G401 (cell line): Measurements from ENCODE around the gene NUAK2. TPM values are rescaled to one million over a fixed set of nuclear protein-coding genes. Genes with fewer than 3 reads are reported as not detected.

ENCODE experiments used
- DNase-seq: peaks from one replicate; pipeline ENCODE4 v3.0.0-alpha.2; 2015; ENCODE audit warnings: low spot score
- in situ Hi-C: cut with HindIII; loops from 2 replicates; pipeline ENCODE4 v1.10.0; 2016; ENCODE audit warnings: low sequenced_read_pairs, mixed read lengths
- total RNA-seq: library from RNA; depleted of rRNA; stranded (reverse); fragments of >200 nt; shearing (Covaris generic); gene quantifications from 2 replicates; pipeline ENCODE4 v1.2.3, GENCODE V29; 2014

NUAK2 gene
- total RNA-seq, 1 experiment from 2014 or later: 8.3 TPM

GRCh38 chr1:205348554-205349487, 27.3 kb upstream of the NUAK2 start:
- in situ Hi-C loops: no loop called here
- no peak for DNase-seq

GRCh38 chr1:205346956-205347574, 25.5 kb upstream of the NUAK2 start:
- no peak for DNase-seq

GRCh38 chr1:205345761-205346160, 24.2 kb upstream of the NUAK2 start:
- no peak for DNase-seq
- in situ Hi-C loops: no loop called here

More at GRCh38 chr1:205346956-205347574, 25.5 kb upstream of the NUAK2 start:
- in situ Hi-C loops: no loop called here

GRCh38 chr1:205344066-205344928, 22.8 kb upstream of the NUAK2 start:
- in situ Hi-C loops: no loop called here
- DNase-seq: peak; percentile 69

- in situ Hi-C loops: no loop called here
- no peak for DNase-seq
Observed at GRCh38 chr1:205343431-205344065, 22.0 kb upstream of the NUAK2 start.

- in situ Hi-C loops: no loop called here
- no peak for DNase-seq
Observed at GRCh38 chr1:205342986-205343385, 21.4 kb upstream of the NUAK2 start.

- in situ Hi-C loops: no loop called here
Observed at GRCh38 chr1:205340676-205341075, 19.1 kb upstream of the NUAK2 start.

GRCh38 chr1:205339717-205340116, 18.2 kb upstream of the NUAK2 start:
- in situ Hi-C loops: no loop called here

More at GRCh38 chr1:205340676-205341075, 19.1 kb upstream of the NUAK2 start:
- no peak for DNase-seq

GRCh38 chr1:205339197-205339702, 17.7 kb upstream of the NUAK2 start:
- no peak for DNase-seq
- in situ Hi-C loops: no loop called here

More at GRCh38 chr1:205339717-205340116, 18.2 kb upstream of the NUAK2 start:
- no peak for DNase-seq

- in situ Hi-C loops: no loop called here
- no peak for DNase-seq
Observed at GRCh38 chr1:205338011-205338410, 16.5 kb upstream of the NUAK2 start.

- in situ Hi-C loops: no loop called here
Observed at GRCh38 chr1:205337481-205337880, 15.9 kb upstream of the NUAK2 start.

GRCh38 chr1:205335692-205336091, 14.1 kb upstream of the NUAK2 start:
- DNase-seq: peak; percentile 77

More at GRCh38 chr1:205337481-205337880, 15.9 kb upstream of the NUAK2 start:
- no peak for DNase-seq

GRCh38 chr1:205332015-205332791, 10.7 kb upstream of the NUAK2 start:
- DNase-seq: no peak
- in situ Hi-C loops: no loop called here

More at GRCh38 chr1:205335692-205336091, 14.1 kb upstream of the NUAK2 start:
- in situ Hi-C loops: no loop called here

- in situ Hi-C loops: no loop called here
Observed at GRCh38 chr1:205330150-205330549, 8.6 kb upstream of the NUAK2 start.

GRCh38 chr1:205329719-205330118, 8.2 kb upstream of the NUAK2 start:
- in situ Hi-C loops: no loop called here
- DNase-seq: peak; percentile 62

More at GRCh38 chr1:205330150-205330549, 8.6 kb upstream of the NUAK2 start:
- DNase-seq: peak; percentile 48

- DNase-seq: no peak
- in situ Hi-C loops: no loop called here
Observed at GRCh38 chr1:205328476-205328875, 6.9 kb upstream of the NUAK2 start.

GRCh38 chr1:205326812-205327466, 5.4 kb upstream of the NUAK2 start:
- no peak for DNase-seq
- in situ Hi-C loops: no loop called here
